Femur (tissue), 1 donor: ENCODE data around the gene MUC5AC.
"Not testable (repeated sequence)": the region's sequence is repeated elsewhere in the genome, so short reads cannot be mapped to it uniquely, and the experiment has no call there.

Experiments
- DNase-seq: peaks from one replicate; pipeline ENCODE4 v3.0.0-alpha.2; 2017

MUC5AC gene

DNA sequence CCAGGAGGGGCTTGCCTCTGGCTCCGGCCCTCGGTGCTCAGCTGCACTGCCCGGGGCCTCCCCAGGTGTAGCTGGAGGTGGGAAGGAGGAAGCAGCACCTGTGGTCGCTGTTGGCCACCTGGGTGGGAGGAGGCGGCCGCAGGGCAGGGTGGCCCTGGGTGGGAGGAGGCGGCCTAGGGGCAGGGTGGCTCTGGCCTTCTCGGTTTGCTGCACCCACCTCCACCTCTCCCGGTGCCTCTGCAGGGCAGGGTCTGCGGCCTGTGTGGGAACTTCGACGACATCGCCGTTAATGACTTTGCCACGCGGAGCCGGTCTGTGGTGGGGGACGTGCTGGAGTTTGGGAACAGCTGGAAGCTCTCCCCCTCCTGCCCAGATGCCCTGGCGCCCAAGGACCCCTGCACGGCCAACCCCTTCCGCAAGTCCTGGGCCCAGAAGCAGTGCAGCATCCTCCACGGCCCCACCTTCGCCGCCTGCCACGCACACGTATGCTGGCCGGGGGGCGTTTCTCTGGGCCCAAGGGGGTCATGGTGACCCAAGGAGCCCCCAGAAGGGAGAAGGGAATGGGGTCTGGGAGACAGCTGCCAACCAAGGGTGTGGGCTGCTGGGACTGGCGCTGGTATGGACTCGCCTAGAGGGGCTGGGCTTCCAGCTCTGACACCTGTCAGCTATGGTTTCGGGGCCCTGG is 20.6 kb downstream of the MUC5AC start:
- DNase-seq = no peak

DNA sequence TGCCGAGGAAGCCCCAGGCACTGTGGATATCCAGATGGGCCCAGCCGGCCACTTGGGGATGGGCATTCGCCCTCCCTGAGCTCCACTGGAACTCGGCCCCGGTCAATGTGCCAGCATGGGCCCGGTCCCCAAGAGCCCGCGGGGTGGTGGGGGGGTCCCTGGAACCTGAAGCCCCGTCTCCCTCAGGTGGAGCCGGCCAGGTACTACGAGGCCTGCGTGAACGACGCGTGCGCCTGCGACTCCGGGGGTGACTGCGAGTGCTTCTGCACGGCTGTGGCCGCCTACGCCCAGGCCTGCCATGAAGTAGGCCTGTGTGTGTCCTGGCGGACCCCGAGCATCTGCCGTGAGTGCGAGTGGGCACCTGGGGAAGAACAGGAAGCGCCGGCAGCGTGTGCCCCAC is 21.2 kb downstream of the MUC5AC start:
- DNase-seq = no peak

DNA sequence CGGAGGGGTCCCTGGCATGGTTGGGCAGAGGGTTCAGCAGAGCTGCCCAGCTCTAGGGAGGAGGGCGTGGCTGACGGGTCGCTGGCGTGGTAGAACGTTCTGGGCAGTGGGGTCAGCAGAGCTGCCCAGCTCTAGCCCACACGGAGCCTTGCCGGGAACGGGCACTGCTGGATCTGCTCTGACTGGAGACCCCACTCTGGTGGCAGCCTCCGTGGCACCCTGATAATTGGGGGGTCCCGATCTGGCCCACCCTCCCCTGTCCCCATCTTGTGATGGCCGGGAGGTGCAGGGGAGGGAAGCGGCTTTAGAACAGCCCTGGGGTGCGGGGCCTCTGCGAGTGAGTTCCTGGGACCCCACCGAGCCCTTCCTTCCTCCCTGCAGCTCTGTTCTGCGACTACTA is 21.9 kb downstream of the MUC5AC start:
- DNase-seq = no peak

DNA sequence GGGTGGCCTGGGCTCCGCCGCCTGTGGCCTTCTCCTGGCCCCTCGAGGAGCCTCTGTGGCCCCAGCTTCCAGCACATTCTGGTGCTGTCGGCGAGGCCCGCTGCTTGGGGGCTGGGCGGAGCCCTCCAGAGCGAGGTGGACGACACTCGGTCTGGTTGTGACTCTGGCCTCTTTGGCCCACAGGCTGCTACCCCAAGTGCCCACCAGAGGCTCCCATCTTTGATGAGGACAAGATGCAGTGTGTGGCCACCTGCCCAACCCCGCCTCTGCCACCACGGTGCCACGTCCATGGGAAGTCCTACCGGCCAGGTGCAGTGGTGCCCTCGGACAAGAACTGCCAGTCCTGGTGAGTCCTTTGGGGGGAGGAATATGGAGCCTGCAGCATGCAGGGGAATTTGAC is 22.4 kb downstream of the MUC5AC start:
- no peak for DNase-seq

DNA sequence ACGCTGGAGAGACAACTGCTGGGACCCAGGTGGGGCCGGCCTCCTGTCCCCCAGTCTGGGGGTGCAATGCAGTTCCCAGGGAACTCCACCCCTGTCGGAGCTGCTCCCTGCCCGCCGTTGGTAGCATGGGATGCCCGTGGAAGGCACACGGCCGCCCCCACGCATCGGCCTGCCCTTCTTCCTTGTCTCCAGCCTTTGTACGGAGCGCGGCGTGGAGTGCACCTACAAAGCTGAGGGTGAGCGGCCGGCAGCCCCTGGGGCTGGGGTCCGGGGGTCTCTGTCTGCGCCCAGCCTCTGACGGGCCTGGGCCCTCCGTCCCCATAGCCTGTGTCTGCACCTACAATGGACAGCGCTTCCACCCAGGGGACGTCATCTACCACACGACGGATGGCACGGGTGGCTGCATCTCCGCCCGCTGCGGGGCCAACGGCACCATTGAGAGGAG is 23.2 kb downstream of the MUC5AC start:
- DNase-seq = no peak

DNA sequence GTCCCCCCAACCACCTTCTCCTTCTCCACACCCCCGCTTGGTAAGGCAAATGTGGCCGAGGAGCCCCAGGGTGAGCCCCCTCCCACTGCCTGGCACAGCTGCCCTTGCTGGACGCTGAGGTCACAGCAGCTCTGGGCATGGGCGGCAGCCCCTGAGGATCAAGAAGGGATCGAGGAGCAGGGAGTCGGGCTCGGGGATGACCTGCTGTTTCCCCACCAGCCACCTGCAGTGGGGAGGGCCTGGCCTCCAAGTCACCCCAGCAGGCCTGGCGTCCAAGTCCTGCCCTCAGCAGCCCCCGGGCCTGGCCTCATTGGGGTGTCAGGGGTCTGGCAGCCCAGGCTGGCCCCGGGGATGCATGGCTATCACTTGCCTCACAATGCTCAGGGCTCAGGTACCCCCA is 23.7 kb downstream of the MUC5AC start:
- DNase-seq = no peak

DNA sequence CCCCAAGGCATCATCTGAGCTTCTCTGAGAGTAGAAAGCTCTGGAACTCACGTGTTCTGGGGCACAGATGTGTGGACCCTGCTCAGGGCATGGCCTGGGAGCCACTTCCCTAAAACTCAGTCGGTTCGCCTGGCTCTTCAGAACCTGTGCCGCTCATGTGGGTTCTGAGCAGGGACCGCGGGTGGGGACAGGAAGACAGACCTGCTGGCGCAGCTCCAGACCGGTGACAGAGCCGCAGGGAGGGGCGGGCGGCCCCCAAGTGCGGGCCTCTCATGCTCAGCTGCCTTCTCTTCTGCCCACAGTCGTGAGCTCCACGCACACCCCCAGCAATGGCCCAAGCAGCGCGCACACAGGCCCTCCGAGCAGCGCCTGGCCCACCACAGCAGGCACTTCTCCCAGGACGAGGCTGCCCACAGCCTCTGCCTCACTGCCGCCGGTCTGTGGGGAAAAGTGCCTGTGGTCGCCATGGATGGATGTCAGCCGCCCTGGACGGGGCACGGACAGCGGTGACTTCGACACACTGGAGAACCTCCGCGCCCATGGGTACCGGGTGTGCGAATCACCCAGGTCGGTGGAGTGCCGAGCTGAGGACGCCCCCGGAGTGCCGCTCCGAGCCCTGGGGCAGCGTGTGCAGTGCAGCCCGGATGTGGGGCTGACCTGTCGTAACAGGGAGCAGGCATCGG is 24.2 kb downstream of the MUC5AC start:
- DNase-seq = no peak

DNA sequence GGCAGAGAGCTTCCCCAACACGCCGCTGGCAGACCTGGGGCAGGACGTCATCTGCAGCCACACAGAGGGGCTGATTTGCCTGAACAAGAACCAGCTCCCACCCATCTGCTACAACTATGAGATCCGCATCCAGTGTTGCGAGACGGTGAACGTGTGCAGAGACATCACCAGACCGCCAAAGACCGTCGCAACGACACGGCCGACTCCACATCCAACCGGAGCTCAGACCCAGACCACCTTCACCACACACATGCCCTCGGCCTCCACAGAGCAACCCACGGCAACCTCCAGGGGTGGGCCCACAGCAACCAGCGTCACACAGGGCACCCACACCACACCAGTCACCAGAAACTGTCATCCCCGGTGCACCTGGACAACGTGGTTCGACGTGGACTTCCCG is 26.4 kb downstream of the MUC5AC start:
- not testable (repeated sequence) for DNase-seq

DNA sequence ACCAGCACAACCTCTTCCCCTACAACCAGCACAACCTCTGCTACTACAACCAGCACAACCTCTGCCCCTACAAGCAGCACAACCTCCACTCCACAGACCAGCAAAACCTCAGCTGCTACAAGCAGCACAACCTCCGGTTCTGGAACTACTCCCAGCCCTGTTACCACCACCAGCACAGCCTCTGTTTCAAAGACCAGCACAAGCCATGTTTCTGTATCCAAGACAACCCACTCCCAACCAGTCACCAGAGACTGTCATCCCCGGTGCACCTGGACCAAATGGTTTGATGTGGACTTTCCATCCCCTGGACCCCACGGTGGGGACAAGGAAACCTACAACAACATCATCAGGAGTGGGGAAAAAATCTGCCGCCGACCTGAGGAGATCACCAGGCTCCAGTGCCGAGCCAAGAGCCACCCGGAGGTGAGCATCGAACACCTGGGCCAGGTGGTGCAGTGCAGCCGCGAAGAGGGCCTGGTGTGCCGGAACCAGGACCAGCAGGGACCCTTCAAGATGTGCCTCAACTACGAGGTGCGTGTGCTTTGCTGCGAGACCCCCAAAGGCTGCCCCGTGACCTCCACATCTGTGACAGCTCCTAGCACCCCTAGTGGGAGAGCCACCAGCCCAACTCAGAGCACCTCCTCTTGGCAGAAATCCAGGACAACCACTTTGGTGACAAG is 30.8 kb downstream of the MUC5AC start:
- DNase-seq = not testable (repeated sequence)

DNA sequence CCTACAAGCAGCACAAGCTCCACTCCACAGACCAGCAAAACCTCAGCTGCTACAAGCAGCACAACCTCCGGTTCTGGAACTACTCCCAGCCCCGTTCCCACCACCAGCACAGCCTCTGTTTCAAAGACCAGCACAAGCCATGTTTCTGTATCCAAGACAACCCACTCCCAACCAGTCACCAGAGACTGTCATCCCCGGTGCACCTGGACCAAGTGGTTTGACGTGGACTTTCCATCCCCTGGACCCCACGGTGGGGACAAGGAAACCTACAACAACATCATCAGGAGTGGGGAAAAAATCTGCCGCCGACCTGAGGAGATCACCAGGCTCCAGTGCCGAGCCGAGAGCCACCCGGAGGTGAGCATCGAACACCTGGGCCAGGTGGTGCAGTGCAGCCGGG is 32.1 kb downstream of the MUC5AC start:
- not testable (repeated sequence) for DNase-seq

DNA sequence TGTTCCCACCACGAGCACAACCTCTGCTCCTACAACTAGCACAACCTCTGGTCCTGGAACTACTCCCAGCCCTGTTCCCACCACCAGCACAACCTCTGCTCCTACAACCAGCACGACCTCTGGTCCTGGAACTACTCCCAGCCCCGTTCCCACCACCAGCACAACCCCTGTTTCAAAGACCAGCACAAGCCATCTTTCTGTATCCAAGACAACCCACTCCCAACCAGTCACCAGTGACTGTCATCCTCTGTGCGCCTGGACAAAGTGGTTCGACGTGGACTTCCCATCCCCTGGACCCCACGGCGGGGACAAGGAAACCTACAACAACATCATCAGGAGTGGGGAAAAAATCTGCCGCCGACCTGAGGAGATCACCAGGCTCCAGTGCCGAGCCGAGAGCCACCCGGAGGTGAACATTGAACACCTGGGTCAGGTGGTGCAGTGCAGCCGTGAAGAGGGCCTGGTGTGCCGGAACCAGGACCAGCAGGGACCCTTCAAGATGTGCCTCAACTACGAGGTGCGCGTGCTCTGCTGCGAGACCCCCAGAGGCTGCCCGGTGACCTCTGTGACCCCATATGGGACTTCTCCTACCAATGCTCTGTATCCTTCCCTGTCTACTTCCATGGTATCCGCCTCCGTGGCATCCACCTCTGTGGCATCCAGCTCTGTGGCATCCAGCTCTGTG is 34.2 kb downstream of the MUC5AC start:
- DNase-seq = peak; percentile 6

DNA sequence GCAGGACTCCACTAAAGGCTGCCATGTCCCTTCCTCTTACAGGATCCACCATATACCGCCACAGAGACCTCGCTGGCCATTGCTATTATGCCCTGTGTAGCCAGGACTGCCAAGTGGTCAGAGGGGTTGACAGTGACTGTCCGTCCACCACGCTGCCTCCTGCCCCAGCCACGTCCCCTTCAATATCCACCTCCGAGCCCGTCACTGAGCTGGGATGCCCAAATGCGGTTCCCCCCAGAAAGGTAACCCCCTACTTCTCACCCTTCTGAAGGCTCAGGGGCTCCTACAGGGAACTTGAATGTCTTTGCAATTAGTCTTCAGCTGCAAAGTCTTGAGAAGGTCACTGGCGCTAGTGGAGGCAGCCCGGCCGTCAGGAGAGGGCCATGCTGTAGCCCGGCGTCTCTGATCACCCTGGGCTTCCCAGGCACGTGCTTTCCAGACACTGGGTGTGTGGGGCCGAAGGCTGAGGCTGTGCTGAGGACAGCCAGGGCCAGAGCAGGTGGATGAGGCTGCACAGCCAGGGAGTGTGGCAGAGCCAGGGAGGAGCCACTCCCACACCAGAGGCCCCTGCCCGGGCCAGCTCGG is 35.1 kb downstream of the MUC5AC start:
- peak; percentile 3 for DNase-seq

DNA sequence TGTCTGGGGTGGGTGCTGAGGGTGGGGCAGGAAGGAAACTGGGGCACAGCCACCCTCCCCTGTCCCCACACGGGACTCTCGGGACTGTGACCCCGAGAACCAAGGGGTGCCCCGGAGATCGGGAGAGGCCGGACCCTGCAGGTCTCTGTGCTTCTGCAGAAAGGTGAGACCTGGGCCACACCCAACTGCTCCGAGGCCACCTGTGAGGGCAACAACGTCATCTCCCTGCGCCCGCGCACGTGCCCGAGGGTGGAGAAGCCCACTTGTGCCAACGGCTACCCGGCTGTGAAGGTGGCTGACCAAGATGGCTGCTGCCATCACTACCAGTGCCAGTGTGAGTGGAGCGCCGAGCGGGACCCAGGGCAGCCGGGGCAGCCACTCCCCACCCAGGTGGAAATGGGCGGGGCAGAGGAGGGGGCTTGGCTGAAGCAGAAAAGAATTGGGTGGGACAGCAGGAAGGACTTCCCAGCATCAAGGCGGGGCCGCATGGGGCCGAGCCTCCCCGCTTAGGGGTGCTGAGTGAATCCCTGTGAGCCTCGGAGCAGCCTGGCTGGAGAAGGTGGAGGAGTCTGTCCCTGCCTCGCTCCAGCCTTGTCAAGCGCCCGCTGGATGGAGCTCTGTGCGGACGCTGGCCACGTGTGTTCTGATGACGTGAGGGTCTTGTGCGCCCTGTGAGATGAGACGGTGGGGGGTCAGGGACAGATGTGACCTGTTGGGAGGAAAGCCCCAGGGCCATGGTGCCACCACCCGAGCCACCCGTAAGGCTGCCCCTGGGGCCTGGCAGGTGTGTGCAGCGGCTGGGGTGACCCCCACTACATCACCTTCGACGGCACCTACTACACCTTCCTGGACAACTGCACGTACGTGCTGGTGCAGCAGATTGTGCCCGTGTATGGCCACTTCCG is 35.8 kb downstream of the MUC5AC start:
- peak; percentile 7 for DNase-seq

DNA sequence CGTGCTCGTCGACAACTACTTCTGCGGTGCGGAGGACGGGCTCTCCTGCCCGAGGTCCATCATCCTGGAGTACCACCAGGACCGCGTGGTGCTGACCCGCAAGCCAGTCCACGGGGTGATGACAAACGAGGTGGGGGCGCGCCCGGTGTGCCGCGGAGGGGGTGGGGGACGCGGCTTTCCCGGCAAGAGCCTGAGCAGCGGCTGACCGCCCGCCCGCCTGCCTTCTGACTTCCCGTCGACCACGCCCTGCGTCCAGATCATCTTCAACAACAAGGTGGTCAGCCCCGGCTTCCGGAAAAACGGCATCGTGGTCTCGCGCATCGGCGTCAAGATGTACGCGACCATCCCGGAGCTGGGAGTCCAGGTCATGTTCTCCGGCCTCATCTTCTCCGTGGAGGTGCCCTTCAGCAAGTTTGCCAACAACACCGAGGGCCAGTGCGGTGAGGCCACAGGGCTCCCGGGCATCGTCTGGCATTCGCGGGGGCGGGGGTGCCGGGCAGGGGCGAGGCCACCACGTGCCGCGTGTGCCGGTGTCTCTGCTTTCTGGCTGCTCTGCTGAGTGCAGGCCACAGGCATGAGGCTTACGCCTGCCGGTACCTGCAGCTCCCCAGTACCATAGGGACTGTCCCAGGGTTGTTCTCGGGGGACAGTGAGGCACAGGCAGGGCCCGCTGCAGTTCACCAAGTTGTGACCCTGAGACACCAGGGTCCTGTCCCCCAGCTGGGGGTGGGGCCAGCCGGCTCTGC is 36.7 kb downstream of the MUC5AC start:
- DNase-seq = peak; percentile 9

DNA sequence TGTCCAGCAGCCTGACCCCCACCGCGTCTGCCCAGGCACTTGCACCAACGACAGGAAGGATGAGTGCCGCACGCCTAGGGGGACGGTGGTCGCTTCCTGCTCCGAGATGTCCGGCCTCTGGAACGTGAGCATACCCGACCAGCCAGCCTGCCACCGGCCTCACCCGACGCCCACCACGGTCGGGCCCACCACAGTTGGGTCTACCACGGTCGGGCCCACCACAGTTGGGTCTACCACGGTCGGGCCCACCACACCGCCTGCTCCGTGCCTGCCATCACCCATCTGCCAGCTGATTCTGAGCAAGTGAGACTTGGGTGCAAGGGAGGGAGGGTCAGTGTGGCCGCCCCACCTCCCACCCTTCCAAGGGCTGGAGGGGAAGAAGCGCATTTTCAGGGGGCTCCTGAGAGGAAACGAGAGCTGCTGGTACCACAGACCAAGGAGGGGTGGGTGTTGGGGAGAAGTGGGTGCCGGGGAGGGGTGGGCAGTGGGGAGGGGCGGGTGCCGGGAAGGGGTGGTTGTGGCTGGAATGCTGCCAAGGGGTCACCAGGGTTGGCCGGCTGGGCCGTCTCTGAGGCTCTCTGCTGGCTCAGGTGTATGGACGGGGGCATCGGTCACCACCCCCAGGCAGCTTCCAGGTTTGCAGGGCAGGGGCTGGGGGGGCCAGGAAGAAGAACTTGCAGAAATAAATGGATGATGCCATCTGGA is 37.4 kb downstream of the MUC5AC start:
- peak; percentile 13 for DNase-seq

DNA sequence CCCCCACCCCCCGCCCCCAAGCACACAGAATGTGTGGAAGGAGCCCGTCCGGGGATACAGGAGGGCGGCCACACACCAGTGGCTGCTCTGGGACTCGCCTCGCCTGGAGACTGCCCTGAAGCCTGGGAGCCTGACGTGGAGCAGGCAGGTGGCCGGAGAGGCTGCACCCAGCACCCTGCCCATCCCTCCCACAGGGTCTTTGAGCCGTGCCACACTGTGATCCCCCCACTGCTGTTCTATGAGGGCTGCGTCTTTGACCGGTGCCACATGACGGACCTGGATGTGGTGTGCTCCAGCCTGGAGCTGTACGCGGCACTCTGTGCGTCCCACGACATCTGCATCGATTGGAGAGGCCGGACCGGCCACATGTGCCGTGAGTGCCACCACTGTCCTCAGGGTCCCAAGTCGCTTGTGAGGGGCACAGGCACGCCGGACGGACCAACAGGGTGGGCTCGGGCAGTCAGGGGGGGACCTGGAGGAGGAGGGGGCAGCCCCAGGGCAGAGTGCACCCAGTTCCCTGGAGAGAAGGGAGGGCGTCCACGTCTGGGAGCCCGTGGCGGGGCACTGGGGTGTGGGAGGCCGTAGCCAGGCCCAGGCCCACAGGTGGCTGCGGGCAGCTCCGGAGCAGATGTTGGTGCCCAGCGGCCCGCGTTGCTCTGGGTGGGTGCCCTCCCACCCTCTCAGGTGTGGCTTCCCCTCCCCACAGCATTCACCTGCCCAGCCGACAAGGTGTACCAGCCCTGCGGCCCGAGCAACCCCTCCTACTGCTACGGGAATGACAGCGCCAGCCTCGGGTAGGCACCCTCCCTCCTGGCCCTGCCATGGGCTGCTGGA is 38.1 kb downstream of the MUC5AC start:
- peak; percentile 13 for DNase-seq

DNA sequence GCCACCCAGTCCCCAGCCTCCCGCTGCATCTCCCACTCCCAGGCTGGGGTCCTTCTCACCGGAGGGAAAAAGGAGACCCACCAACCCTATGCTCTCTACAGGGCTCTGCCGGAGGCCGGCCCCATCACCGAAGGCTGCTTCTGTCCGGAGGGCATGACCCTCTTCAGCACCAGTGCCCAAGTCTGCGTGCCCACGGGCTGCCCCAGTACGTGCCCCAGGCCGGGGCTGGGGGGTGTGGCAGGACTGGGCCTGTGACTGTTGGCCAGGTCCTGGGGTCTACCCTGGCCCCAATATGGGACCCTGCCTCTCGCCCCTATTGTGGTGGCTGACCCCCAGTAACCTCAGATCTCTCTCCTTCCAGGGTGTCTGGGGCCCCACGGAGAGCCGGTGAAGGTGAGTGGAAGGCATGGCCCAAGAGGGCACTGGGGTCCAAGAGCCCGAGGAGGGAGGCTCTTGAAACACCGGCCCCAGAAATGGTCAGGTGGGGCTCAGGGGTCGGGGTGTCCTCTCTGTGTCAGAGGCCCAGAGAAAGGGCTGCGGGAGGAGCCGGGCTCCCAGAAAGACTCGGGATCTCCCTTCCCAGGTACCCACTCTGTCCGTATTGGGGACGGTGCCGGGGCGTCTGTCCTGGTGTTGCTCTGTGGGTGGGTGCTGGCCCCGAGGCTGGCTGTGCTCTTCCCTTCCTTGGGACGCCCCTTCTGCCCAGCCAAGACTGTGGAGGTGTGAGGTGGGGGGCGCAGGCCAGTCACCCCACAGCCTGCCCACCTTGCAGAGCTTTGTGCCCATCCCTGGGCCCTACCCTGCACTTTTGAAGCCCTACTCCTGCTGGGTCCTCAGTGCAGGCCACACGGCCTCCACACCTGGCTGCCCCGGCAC is 39.0 kb downstream of the MUC5AC start:
- DNase-seq = peak; percentile 12

DNA sequence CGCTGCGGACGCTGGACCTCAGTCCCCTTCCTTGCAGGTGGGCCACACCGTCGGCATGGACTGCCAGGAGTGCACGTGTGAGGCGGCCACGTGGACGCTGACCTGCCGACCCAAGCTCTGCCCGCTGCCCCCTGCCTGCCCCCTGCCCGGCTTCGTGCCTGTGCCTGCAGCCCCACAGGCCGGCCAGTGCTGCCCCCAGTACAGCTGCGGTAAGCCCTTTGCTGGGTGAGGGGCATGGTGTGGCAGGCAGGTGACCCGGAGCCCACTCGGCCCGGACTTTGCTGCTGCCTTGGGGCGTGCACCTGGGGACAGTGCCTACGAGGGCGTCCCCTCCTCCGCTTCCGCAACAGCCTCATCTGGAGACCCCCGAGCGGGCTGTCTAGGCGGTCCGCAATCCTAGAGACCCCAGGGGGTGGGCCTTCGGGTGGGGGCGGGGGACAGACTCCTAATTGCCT is 39.7 kb downstream of the MUC5AC start:
- peak; percentile 7 for DNase-seq
